Pancreas (tissue), 10 donors: Measurements from ENCODE around the gene PUS10. TPM values are rescaled to one million over a fixed set of nuclear protein-coding genes. Genes with fewer than 3 reads are reported as not detected.
"Not testable (repeated sequence)": the region's sequence is repeated elsewhere in the genome, so short reads cannot be mapped to it uniquely, and the experiment has no call there.

ENCODE experiments used
- ATAC-seq, 4 donors: fragments of 200-7000 bp; cut with Tn5 transposase; one replicate each; pipeline versions ENCODE4 v1.8.0 to v1.9.1; 2020; ENCODE audit warnings: mild to moderate bottlenecking in 4 of 4, moderate library complexity in 4 of 4
- DNase-seq, 6 donors: peaks; one replicate each; pipeline ENCODE4 v3.0.0-alpha.2; 2020
- FAIRE-seq: peaks from 2 replicates; lab custom pipeline; 2012; peaks lifted over from hg19 to GRCh38; lab: Jason Lieb, UNC
- H3K27ac ChIP-seq, 4 donors: fragments of 200-600 bp; sonication (generic); 1 replicate in 3 of 4; 2 replicates in 1 of 4; pipeline versions ENCODE4 v1.5.0 to v1.8.0; 2020
- H3K27me3 ChIP-seq, 4 donors: fragments of 200-600 bp; one replicate each; pipeline ENCODE4 v1.8.0; 2021
- H3K36me3 ChIP-seq, 3 donors: fragments of 200-600 bp; sonication (generic) in 1 of 3; one replicate each; pipeline versions ENCODE4 v1.5.0 to v1.8.0; 2020 to 2021
- H3K4me1 ChIP-seq, 3 donors: fragments of 200-600 bp; one replicate each; pipeline ENCODE4 v1.8.0; 2021
- H3K4me3 ChIP-seq, 4 donors: fragments of 200-600 bp; sonication (generic) in 2 of 4; one replicate each; pipeline versions ENCODE4 v1.5.0 to v1.8.0; 2020 to 2021
- H3K9me3 ChIP-seq, 4 donors: fragments of 200-600 bp; one replicate each; pipeline ENCODE4 v1.8.0; 2021
- WGBS, 2 donors: extraction: QIAGEN DNeasy Blood & Tissue Kit; methylation state at CpG; one replicate each; pipeline ENCODE4 v1.1.7; 2013; 5-methylcytosine and 5-hydroxymethylcytosine counted together
- intact Hi-C, 3 donors: fragments of 100-400 bp; cut with DNase I; formaldehyde crosslinking; loops; one replicate each; pipeline versions ENCODE4 v1.11.1 to v1.14.2; 2022
- polyA plus RNA-seq, 2 donors: library from polyadenylated mRNA; stranded (reverse); fragments of 200-250 nt; gene quantifications; one replicate each; pipeline ENCODE4 v1.2.3, GENCODE V29; 2013
- total RNA-seq, 6 donors: library from RNA; stranded (reverse); fragmentation: NEBNext Ultra II Directional in 4 of 6; extraction: Animal tissue kit (Norgen Biotek cat#: 25700) in 4 of 6; gene quantifications; one replicate each; pipeline versions ENCODE4 v1.2.1 to v1.2.4, GENCODE V29; 2021 to 2023
- TF ChIP-seq, protein P1 (sequence below), 4 donors: fragments of 200-600 bp; sonication (generic) in 3 of 4; IDR thresholded peaks; one replicate each; pipeline versions ENCODE4 v1.5.0 to v1.8.0; 2021; ENCODE audit warnings: antibody characterized with exemption in 4 of 4
- donor health status: healthy with polysubstance abuse.
- donor health status: DM: no; HTN: no; CAD: no; lungs with moderate emphysema.
- donor health status: DM: no; HTN: no; CAD: no.
- donor health status: control.
- donor health status: control.
- donor health status: Bipolar disorder and iron deficiency.
- donor health status: DM: yes; HTN: yes; CAD: no.
- donor health status: DM: no; HTN: no; CAD: no.
- donor health status: DM: no; HTN: no; CAD: no.
- donor health status: DM: yes; HTN: yes; CAD: no.

Gene PUS10
- total and polyA plus RNA-seq, 8 donors = 1.6 to 6.0 (median 2.8) TPM

DNA sequence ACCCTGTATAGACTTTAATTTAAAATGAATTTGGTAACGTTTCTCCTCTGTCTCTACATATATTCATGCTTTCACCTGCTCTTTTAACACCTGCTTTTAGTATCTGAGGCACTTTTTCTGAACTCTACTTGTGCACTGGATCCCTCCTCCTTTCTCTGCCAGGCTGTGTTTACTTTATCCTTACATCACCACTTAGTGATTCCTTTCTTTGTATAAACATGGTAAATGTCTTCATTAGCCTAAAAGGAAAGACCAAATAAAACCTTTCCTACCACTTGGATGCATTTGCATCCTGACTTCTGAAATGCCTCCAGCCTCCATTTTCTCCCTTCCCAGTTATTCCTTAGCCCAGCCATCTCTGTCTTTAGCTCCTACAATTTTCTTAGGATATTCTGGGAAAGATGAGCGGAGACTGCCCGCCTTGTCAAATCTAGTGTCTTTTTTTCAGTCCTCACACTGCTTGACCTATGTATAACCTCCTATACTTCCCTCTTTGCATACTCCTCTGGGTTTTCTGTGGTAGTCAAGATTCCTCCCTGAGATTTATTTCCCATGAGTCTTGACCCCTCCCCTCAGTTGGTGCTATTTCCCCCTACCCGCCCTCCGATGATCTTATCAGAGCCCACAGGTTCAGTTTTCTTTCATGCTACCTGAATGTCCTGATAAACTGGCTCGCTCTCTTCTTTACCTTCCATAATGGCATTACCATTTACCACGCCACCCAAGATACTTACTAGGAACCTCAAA lies 91.9 kb downstream of the PUS10 start:
- FAIRE-seq = no peak
- Histone ChIP-seq H3K36me3 (peaks cover 0 to 27% (median 6%) of the 10 kb centered on the region in 3 donors), H3K4me3 (no peak overlapping the region), H3K4me1 (no peaks in the 10 kb centered on the region), H3K27ac (no peak overlapping the region), H3K27me3 (no peaks in the 10 kb centered on the region), H3K9me3 (no peaks in the 10 kb centered on the region)
- intact Hi-C loops = no loop called here
- WGBS, 2 donors = 82% methylated on average over 7 of the region's 7 CpGs
- TF ChIP-seq, protein P1, sequence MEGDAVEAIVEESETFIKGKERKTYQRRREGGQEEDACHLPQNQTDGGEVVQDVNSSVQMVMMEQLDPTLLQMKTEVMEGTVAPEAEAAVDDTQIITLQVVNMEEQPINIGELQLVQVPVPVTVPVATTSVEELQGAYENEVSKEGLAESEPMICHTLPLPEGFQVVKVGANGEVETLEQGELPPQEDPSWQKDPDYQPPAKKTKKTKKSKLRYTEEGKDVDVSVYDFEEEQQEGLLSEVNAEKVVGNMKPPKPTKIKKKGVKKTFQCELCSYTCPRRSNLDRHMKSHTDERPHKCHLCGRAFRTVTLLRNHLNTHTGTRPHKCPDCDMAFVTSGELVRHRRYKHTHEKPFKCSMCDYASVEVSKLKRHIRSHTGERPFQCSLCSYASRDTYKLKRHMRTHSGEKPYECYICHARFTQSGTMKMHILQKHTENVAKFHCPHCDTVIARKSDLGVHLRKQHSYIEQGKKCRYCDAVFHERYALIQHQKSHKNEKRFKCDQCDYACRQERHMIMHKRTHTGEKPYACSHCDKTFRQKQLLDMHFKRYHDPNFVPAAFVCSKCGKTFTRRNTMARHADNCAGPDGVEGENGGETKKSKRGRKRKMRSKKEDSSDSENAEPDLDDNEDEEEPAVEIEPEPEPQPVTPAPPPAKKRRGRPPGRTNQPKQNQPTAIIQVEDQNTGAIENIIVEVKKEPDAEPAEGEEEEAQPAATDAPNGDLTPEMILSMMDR (IDR thresholded peaks at IDR 0.05) = no peak
- ATAC-seq = peak in 3 of 4 donors; percentile 48 to 76 (median 74)
- no peak for DNase-seq

DNA sequence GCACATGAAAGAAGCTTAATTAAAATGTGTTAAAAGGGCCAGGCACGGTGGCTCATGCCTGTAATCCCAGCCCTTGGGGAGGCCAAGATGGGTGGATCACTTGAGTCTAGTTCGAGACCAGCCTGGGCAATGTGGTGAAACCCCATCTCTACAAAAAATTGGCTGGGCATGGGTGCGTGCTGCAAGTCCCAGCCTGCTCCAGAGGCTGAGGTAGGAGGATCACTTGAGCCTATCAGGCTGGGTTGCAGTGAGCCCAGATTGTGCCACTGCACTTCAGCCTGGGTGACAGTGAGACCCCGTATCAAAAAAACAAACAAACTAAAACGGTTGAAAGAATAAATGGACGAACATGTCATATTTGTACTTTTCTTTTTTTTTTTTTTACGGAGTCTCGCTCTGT lies 110.7 kb downstream of the PUS10 start:
- TF ChIP-seq, protein P1 (IDR thresholded peaks at IDR 0.05) = no peak
- no peaks in the 10 kb centered on the region for H3K9me3 ChIP-seq
- no peak for ATAC-seq
- no peak for DNase-seq
- 93 to 94% methylated on average over 8 of the region's 8 CpGs for WGBS, 2 donors
- no peaks in the 10 kb centered on the region for H3K4me1 ChIP-seq
- no peak overlapping the region for H3K4me3 ChIP-seq
- no peak overlapping the region for H3K27ac ChIP-seq
- intact Hi-C loops = no loop called here
- no peaks in the 10 kb centered on the region for H3K27me3 ChIP-seq
- no peak for FAIRE-seq
- H3K36me3 ChIP-seq = peaks cover 0 to 8% (median 0%) of the 10 kb centered on the region in 3 donors

DNA sequence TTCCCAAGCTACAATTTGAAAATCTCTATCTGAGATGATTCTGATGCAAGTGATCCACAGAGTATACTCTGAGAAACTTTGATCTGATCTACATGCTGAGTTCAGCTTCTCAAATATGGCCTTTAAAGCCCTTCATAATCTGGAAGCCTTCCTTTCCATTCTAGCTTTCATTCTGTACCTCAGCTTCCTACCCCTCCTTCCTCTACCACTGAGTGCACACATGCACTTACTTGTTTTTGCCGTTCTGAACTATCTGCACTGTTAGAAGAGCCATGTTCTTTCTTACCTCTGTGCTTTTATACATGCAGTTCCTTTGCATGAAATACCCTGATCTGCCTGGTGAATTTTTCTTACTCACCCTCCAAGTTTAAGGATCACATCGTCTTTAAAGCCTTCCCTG lies 111.7 kb downstream of the PUS10 start:
- DNase-seq (no peak), FAIRE-seq (no peak), ATAC-seq (no peak)
- TF ChIP-seq, protein P1 (IDR thresholded peaks at IDR 0.05) = no peak
- Histone ChIP-seq H3K4me3 (no peak overlapping the region), H3K9me3 (no peaks in the 10 kb centered on the region), H3K27me3 (no peaks in the 10 kb centered on the region), H3K36me3 (peaks cover 0 to 8% (median 0%) of the 10 kb centered on the region in 3 donors), H3K27ac (no peak overlapping the region), H3K4me1 (no peaks in the 10 kb centered on the region)
- 93 to 98% methylated on average over 2 of the region's 2 CpGs for WGBS, 2 donors
- intact Hi-C loops = no loop called here

DNA sequence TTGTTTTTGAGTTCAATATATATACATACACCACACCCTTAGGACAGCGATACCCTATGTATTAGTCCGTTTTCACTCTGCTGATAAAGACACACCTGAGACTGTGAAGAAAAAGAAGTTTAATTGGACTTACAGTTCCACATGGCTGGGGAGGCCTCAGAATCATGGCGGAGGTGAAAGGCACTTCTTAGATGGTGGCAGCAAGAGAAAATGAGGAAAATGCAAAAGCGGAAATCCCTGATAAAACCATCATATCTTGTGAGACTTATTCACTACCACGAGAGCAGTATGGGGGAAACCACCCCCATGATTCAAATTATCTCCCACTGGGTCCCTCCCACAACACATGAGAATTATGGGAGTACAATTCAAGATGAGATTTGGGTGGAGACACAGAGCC lies 112.2 kb downstream of the PUS10 start:
- H3K27me3 ChIP-seq, H3K4me3 ChIP-seq, H3K36me3 ChIP-seq, ATAC-seq, FAIRE-seq, H3K4me1 ChIP-seq, intact Hi-C loops, H3K27ac ChIP-seq, DNase-seq, H3K9me3 ChIP-seq: not testable (repeated sequence)
- 91 to 93% methylated on average over 5 of the region's 5 CpGs for WGBS, 2 donors

DNA sequence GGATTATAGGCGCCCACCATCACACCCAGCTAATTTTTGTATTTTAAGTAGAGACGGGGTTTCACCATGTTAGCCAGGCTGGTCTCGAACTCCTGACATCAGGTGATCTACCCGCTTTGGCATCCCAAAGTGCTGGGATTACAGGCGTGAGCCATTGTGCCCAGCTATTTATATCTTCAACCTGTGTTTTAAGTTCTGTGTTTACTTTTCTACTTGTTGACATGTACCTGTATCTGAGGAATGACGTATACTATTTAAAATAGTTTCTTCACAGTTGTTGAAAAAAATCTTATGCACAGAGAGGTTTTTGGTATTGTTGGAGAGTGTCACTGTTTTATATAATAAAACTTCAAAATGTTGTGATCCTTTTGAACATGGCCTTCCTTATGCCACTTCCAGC lies 116.8 kb downstream of the PUS10 start:
- H3K4me3 ChIP-seq, intact Hi-C loops, DNase-seq, H3K27ac ChIP-seq, H3K9me3 ChIP-seq, FAIRE-seq, H3K27me3 ChIP-seq, H3K4me1 ChIP-seq: not testable (repeated sequence)
- peak; percentile 18 to 77 (median 74) for ATAC-seq
- H3K36me3 ChIP-seq = peaks cover 0 to 20% (median 0%) of the 10 kb centered on the region in 3 donors
- 73 to 76% methylated on average over 6 of the region's 6 CpGs for WGBS, 2 donors

DNA sequence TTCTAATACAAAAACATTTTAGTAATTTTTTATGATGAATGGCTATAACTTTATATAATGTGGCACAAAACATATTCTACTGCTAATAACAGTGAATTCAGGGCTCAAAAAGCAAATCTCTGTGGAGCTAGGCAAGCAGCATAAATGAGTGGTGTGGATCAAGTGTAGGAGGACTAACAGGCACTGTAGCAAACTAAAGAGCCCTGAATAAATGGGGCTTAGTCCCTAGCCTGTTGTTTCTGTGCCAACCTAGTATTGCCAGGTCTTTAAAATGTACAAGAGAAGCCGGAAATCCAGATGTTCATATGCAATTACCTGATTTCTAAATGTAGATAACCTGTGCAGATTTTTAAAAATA lies 118.2 kb downstream of the PUS10 start:
- Histone ChIP-seq H3K4me3 (no peak overlapping the region), H3K27ac (no peak overlapping the region), H3K36me3 (peaks cover 0 to 23% (median 0%) of the 10 kb centered on the region in 3 donors), H3K4me1 (no peaks in the 10 kb centered on the region), H3K9me3 (no peaks in the 10 kb centered on the region), H3K27me3 (no peaks in the 10 kb centered on the region)
- 74 to 76% methylated on average over 1 of the region's 1 CpG for WGBS, 2 donors
- DNase-seq = no peak
- TF ChIP-seq, protein P1 (IDR thresholded peaks at IDR 0.05) = no peak
- FAIRE-seq = no peak
- intact Hi-C loops = no loop called here
- no peak for ATAC-seq
